Testis (tissue), 3 donors: ENCODE measurements around the gene CDK8. TPM values are rescaled to one million over a fixed set of nuclear protein-coding genes. Genes with fewer than 3 reads are reported as not detected.

Experiments
- DNase-seq: peaks from one replicate; pipeline ENCODE4 v3.0.0-alpha.2; 2019
- H3K27ac ChIP-seq, 2 donors: fragments of 200-600 bp; sonication (generic); one replicate each; pipeline ENCODE4 v1.5.1; 2019
- H3K27me3 ChIP-seq: fragments of 200-600 bp; sonication (generic); one replicate; pipeline ENCODE4 v1.5.1; 2019
- H3K36me3 ChIP-seq: fragments of 200-600 bp; sonication (generic); one replicate; pipeline ENCODE4 v1.5.1; 2017; ENCODE audit warnings: low read depth; ENCODE audit errors: missing control alignments
- H3K4me1 ChIP-seq: fragments of 200-600 bp; sonication (generic); one replicate; pipeline ENCODE4 v1.5.1; 2019
- H3K4me3 ChIP-seq, 2 donors: fragments of 200-600 bp; sonication (generic); one replicate each; pipeline ENCODE4 v1.5.1; 2017 to 2019
- H3K9me3 ChIP-seq: fragments of 200-600 bp; sonication (generic); one replicate; pipeline ENCODE4 v1.5.1; 2017
- CTCF ChIP-seq, 3 experiments: fragments of 450-650 bp in 2 of 3; fragments of 200-600 bp in 1 of 3; sonication (generic) in 1 of 3; IDR thresholded peaks; one replicate each; pipeline ENCODE4 v1.5.1; 2016 to 2019; ENCODE audit warnings: antibody characterized with exemption in 3 of 3, mild to moderate bottlenecking in 2 of 3, moderate library complexity in 1 of 3
- POLR2A ChIP-seq: fragments of 450-650 bp; IDR thresholded peaks from one replicate; pipeline ENCODE4 v1.6.1; 2017; ENCODE audit warnings: antibody characterized with exemption, mild to moderate bottlenecking, moderate library complexity
- WGBS, 2 donors: methylation state at CpG; one replicate each; pipeline ENCODE4 v1.1.5; 2018; 5-methylcytosine and 5-hydroxymethylcytosine counted together
- intact Hi-C: fragments of 100-400 bp; cut with DNase I; formaldehyde crosslinking; loops from one replicate; pipeline ENCODE4 v1.15.1; 2023; ENCODE audit warnings: low total_unique reads
- polyA plus RNA-seq: library from polyadenylated mRNA; stranded (reverse); fragments of 350-450 nt; fragmentation: Illumina TruSeq; extraction: RNeasy Lipid Tissue Mini Kit (QIAGEN cat#74804); gene quantifications from one replicate; pipeline ENCODE4 v1.2.3, GENCODE V29; 2014; ENCODE audit warnings: low read depth, low replicate concordance; ENCODE audit not compliant: insufficient read depth
- total RNA-seq, 2 donors: library from RNA; depleted of rRNA; stranded (reverse); fragments of >200 nt; gene quantifications; one replicate each; pipeline ENCODE4 v1.2.3, GENCODE V29; 2016

CDK8 gene
- total and polyA plus RNA-seq, 3 donors from 2014 or later = 16.5 to 31.7 (median 27.1) TPM

- DNase-seq = no peak
- intact Hi-C loops = no loop called here
- no peaks in the 10 kb centered on the region for H3K36me3 ChIP-seq
Measured at GRCh38 chr13:26401069-26401468, 147.1 kb downstream of the CDK8 start.

GRCh38 chr13:26401578-26402021 lies 147.7 kb downstream of the CDK8 start:
- DNase-seq = no peak
- Histone ChIP-seq H3K27me3 (no peaks in the 10 kb centered on the region), H3K4me1 (no peaks in the 10 kb centered on the region), H3K27ac (no peak overlapping the region), H3K4me3 (no peak overlapping the region), H3K36me3 (no peaks in the 10 kb centered on the region), H3K9me3 (no peaks in the 10 kb centered on the region)
- TF ChIP-seq CTCF (IDR thresholded peaks at IDR 0.05) = no peak
- 69 to 72% methylated on average over 3 of the region's 3 CpGs for WGBS, 2 donors
- intact Hi-C loops = no loop called here

More at GRCh38 chr13:26401069-26401468, 147.1 kb downstream of the CDK8 start:
- 94 to 95% methylated on average over 6 of the region's 6 CpGs for WGBS, 2 donors
- Histone ChIP-seq H3K4me1 (no peaks in the 10 kb centered on the region), H3K27me3 (no peaks in the 10 kb centered on the region), H3K9me3 (no peaks in the 10 kb centered on the region), H3K4me3 (no peak overlapping the region), H3K27ac (no peak overlapping the region)
- TF ChIP-seq POLR2A (no peak), CTCF (IDR thresholded peaks at IDR 0.05) (no peak)

DNA sequence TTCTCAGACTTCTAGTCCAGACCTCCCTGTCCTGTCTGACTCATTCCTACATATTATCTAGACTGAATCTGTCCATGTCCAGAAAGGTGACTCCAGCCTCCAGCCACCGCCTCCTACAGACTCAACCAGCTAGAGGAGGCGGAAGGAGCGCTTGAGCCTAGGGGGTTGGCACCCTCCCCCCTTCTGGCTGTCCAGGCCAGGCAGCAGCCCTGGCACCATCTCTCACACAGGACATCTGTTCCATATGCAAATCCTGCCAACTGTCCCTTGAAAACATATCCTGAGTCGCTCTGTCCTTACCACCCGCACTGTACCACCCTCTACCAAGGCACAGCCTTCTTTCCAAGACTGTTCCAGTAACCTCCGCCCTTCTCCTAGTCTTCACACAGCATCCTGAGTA lies 152.9 kb downstream of the CDK8 start:
- H3K27me3 ChIP-seq = no peaks in the 10 kb centered on the region

GRCh38 chr13:26411206-26411605 lies 157.3 kb downstream of the CDK8 start:
- TF ChIP-seq POLR2A (no peak), CTCF (IDR thresholded peaks at IDR 0.05) (no peak)
- H3K4me3 ChIP-seq = no peak overlapping the region
- H3K36me3 ChIP-seq = no peaks in the 10 kb centered on the region
- H3K9me3 ChIP-seq = no peaks in the 10 kb centered on the region
- H3K4me1 ChIP-seq = no peaks in the 10 kb centered on the region
- intact Hi-C loops = no loop called here
- no peaks in the 10 kb centered on the region for H3K27me3 ChIP-seq
- no peak for DNase-seq
- 76 to 87% methylated on average over 3 of the region's 3 CpGs for WGBS, 2 donors
- no peak overlapping the region for H3K27ac ChIP-seq

More for the DNA sequence above, 152.9 kb downstream of the CDK8 start:
- Histone ChIP-seq H3K4me1 (no peaks in the 10 kb centered on the region), H3K27ac (no peak overlapping the region), H3K4me3 (no peak overlapping the region), H3K36me3 (no peaks in the 10 kb centered on the region), H3K9me3 (no peaks in the 10 kb centered on the region)
- TF ChIP-seq POLR2A (no peak), CTCF (IDR thresholded peaks at IDR 0.05) (no peak)
- DNase-seq = no peak
- intact Hi-C loops = no loop called here
- 91 to 92% methylated on average over 6 of the region's 6 CpGs for WGBS, 2 donors

- Histone ChIP-seq H3K27me3 (no peaks in the 10 kb centered on the region), H3K27ac (no peak overlapping the region), H3K9me3 (no peaks in the 10 kb centered on the region), H3K4me3 (no peak overlapping the region), H3K4me1 (no peaks in the 10 kb centered on the region), H3K36me3 (no peaks in the 10 kb centered on the region)
- 68 to 89% methylated on average over 1 of the region's 1 CpG for WGBS, 2 donors
- TF ChIP-seq POLR2A = no peak
- TF ChIP-seq CTCF (IDR thresholded peaks at IDR 0.05) = no peak
- DNase-seq = no peak
- intact Hi-C loops = no loop called here
Measured at GRCh38 chr13:26412263-26412662, 158.3 kb downstream of the CDK8 start.
